BLaER1 treated with 17β-estradiol and CSF1 and Interleukin-3, amounts not matched to agents 10 nM and 100 nM (cell line): ENCODE results near the gene TRPM4.
"Not testable (repeated sequence)": the region's sequence is repeated elsewhere in the genome, so short reads cannot be mapped to it uniquely, and the experiment has no call there.

Experiments
- H3K27ac ChIP-seq, 11 experiments: shearing (Covaris generic); formaldehyde crosslinking; 2 replicates each; pipeline ENCODE4 v1.8.1; 2022
- H3K27me3 ChIP-seq, 11 experiments: shearing (Covaris generic); formaldehyde crosslinking; 2 replicates each; pipeline ENCODE4 v1.8.1; 2022
- H3K36me3 ChIP-seq, 11 experiments: shearing (Covaris generic); formaldehyde crosslinking; 2 replicates each; pipeline ENCODE4 v1.8.1; 2022
- H3K4me1 ChIP-seq, 10 experiments: shearing (Covaris generic); formaldehyde crosslinking; 2 replicates each; pipeline ENCODE4 v1.8.1; 2022
- H3K4me2 ChIP-seq, 11 experiments: shearing (Covaris generic); formaldehyde crosslinking; 2 replicates each; pipeline ENCODE4 v1.8.1; 2022
- H3K4me3 ChIP-seq, 10 experiments: shearing (Covaris generic); formaldehyde crosslinking; 2 replicates each; pipeline ENCODE4 v1.8.1; 2022
- H3K9ac ChIP-seq, 11 experiments: shearing (Covaris generic); formaldehyde crosslinking; 2 replicates each; pipeline ENCODE4 v1.8.1; 2022
- H3K9me3 ChIP-seq, 11 experiments: shearing (Covaris generic); formaldehyde crosslinking; replicated peaks in 1 of 11; 2 replicates each; pipeline ENCODE4 v1.8.1; 2022
- H4K20me1 ChIP-seq, 11 experiments: shearing (Covaris generic); formaldehyde crosslinking; 2 replicates each; pipeline ENCODE4 v1.8.1; 2022
- Cebpa-rat ChIP-seq, 11 experiments: shearing (Covaris generic); IDR thresholded peaks; 2 replicates each; pipeline ENCODE4 v1.8.1; 2022

Gene TRPM4

GRCh38 chr19:49116544-49116943, 41.0 kb upstream of the TRPM4 start:
- Histone ChIP-seq H3K4me3 (no peak overlapping the region), H3K4me2 (peak overlapping the region; percentile 20 to 99 (median 59); a peak in 20 of 22 replicates), H3K36me3 (no peaks in the 10 kb centered on the region), H3K27ac (peak overlapping the region in 5 of 11 experiments; percentile 3 to 53 (median 24); a peak in 6 of 22 replicates), H3K9me3 (no peaks in the 10 kb centered on the region), H3K4me1 (peaks cover 58 to 74% (median 64%) of the 10 kb centered on the region in 10 experiments), H3K27me3 (peaks cover 20 to 23% (median 23%) of the 10 kb centered on the region in 11 experiments), H4K20me1 (peaks cover 0 to 25% (median 10%) of the 10 kb centered on the region in 11 experiments; a peak in 5 of 22 replicates), H3K9ac (no peak overlapping the region)
- TF ChIP-seq Cebpa-rat (IDR thresholded peaks at IDR 0.05), result 0 out of 22 replicates have a peak, but pooled peaks of 1 of the 11 experiments have one; percentile 13

- H3K9me3 ChIP-seq, result no peaks in the 10 kb centered on the region
- H3K9ac ChIP-seq, result peak overlapping the region; percentile 77 to 93 (median 88)
- H3K4me2 ChIP-seq, result peak overlapping the region; percentile 84 to 97 (median 91)
- peaks cover 56 to 64% (median 61%) of the 10 kb centered on the region in 10 experiments for H3K4me1 ChIP-seq
- no peak for TF ChIP-seq Cebpa-rat (IDR thresholded peaks at IDR 0.05)
- H3K4me3 ChIP-seq, result peak overlapping the region; percentile 58 to 77 (median 66)
- peak overlapping the region; percentile 85 to 97 (median 93) for H3K27ac ChIP-seq
- no peaks in the 10 kb centered on the region for H3K36me3 ChIP-seq
- H3K27me3 ChIP-seq, result peaks cover 21 to 37% (median 33%) of the 10 kb centered on the region in 11 experiments
- peaks cover 0 to 25% (median 10%) of the 10 kb centered on the region in 11 experiments; a peak in 5 of 22 replicates for H4K20me1 ChIP-seq
Observed at GRCh38 chr19:49117677-49118564, 39.7 kb upstream of the TRPM4 start.

- H3K4me2 ChIP-seq, result peak within 1 kb of the TSS; percentile 86 to 100 (median 98)
- peaks cover 47 to 56% (median 53%) of the 10 kb centered on the region in 10 experiments for H3K4me1 ChIP-seq
- H3K36me3 ChIP-seq, result no peaks in the 10 kb centered on the region
- H3K27me3 ChIP-seq, result peaks cover 21 to 42% (median 34%) of the 10 kb centered on the region in 11 experiments
- H4K20me1 ChIP-seq, result peaks cover 0 to 25% (median 10%) of the 10 kb centered on the region in 11 experiments; a peak in 5 of 22 replicates
- H3K9ac ChIP-seq, result peak within 1 kb of the TSS; percentile 77 to 93 (median 88)
- H3K4me3 ChIP-seq, result peak within 1 kb of the TSS; percentile 58 to 77 (median 66)
- H3K27ac ChIP-seq, result peak within 1 kb of the TSS; percentile 85 to 97 (median 93)
- no peaks in the 10 kb centered on the region for H3K9me3 ChIP-seq
- TF ChIP-seq Cebpa-rat (IDR thresholded peaks at IDR 0.05), result no peak
Observed at GRCh38 chr19:49118565-49119410, 38.8 kb upstream of the TRPM4 start, which contains the start of gene C19orf73. TSS of gene C19orf73 (minus strand) at chr19:49119143. CDS start at chr19:49119022, 121 bp downstream.

- Histone ChIP-seq H3K4me2 (peak within 1 kb of the TSS; percentile 86 to 100 (median 98)), H3K9ac (peak within 1 kb of the TSS; percentile 77 to 93 (median 88)), H4K20me1 (peaks cover 0 to 25% (median 10%) of the 10 kb centered on the region in 11 experiments; a peak in 5 of 22 replicates), H3K9me3 (no peaks in the 10 kb centered on the region), H3K36me3 (no peaks in the 10 kb centered on the region), H3K4me3 (peak within 1 kb of the TSS; percentile 58 to 77 (median 66)), H3K27me3 (peaks cover 21 to 42% (median 34%) of the 10 kb centered on the region in 11 experiments), H3K27ac (peak within 1 kb of the TSS; percentile 85 to 97 (median 93)), H3K4me1 (peaks cover 45 to 52% (median 49%) of the 10 kb centered on the region in 10 experiments)
- no peak for TF ChIP-seq Cebpa-rat (IDR thresholded peaks at IDR 0.05)
Observed at GRCh38 chr19:49119411-49120324, 37.9 kb upstream of the TRPM4 start, which contains the start of gene PPFIA3. TSS of gene PPFIA3 (plus strand) at chr19:49119544. CDS start at chr19:49127874, 8,330 bp downstream.

GRCh38 chr19:49120325-49120683, 37.3 kb upstream of the TRPM4 start:
- peaks cover 21 to 42% (median 34%) of the 10 kb centered on the region in 11 experiments for H3K27me3 ChIP-seq
- H3K4me3 ChIP-seq, result peak overlapping the region; percentile 58 to 77 (median 66)
- peak overlapping the region; percentile 86 to 100 (median 98) for H3K4me2 ChIP-seq
- no peak for TF ChIP-seq Cebpa-rat (IDR thresholded peaks at IDR 0.05)
- H3K36me3 ChIP-seq, result no peaks in the 10 kb centered on the region
- peak overlapping the region; percentile 60 to 92 (median 82); a peak in 15 of 22 replicates for H3K9ac ChIP-seq
- H3K4me1 ChIP-seq, result peaks cover 39 to 46% (median 43%) of the 10 kb centered on the region in 10 experiments
- peaks cover 0 to 22% (median 10%) of the 10 kb centered on the region in 11 experiments; a peak in 5 of 22 replicates for H4K20me1 ChIP-seq
- H3K9me3 ChIP-seq, result no peaks in the 10 kb centered on the region
- H3K27ac ChIP-seq, result no peak overlapping the region

GRCh38 chr19:49120868-49121267, 36.7 kb upstream of the TRPM4 start:
- Histone ChIP-seq H3K4me1 (peaks cover 34 to 43% (median 39%) of the 10 kb centered on the region in 10 experiments), H3K36me3 (no peaks in the 10 kb centered on the region), H3K4me2 (peak overlapping the region in 9 of 11 experiments; percentile 91 to 100 (median 98); a peak in 11 of 22 replicates), H3K27ac (no peak overlapping the region), H3K9me3 (no peaks in the 10 kb centered on the region), H3K27me3 (peaks cover 21 to 42% (median 34%) of the 10 kb centered on the region in 11 experiments), H3K9ac (no peak overlapping the region), H4K20me1 (peaks cover 0 to 22% (median 10%) of the 10 kb centered on the region in 11 experiments; a peak in 5 of 22 replicates), H3K4me3 (peak overlapping the region in 2 of 10 experiments; percentile 68 to 77; a peak in 4 of 20 replicates)
- TF ChIP-seq Cebpa-rat (IDR thresholded peaks at IDR 0.05), result no peak

- not testable (repeated sequence) for H3K27ac ChIP-seq, H3K4me2 ChIP-seq, H3K9me3 ChIP-seq, H3K9ac ChIP-seq, H3K36me3 ChIP-seq, H3K4me3 ChIP-seq
- H3K4me1 ChIP-seq, result peaks cover 25 to 33% (median 29%) of the 10 kb centered on the region in 10 experiments
- H3K27me3 ChIP-seq, result peaks cover 21 to 42% (median 34%) of the 10 kb centered on the region in 11 experiments
- H4K20me1 ChIP-seq, result peaks cover 0 to 22% (median 10%) of the 10 kb centered on the region in 11 experiments; a peak in 5 of 22 replicates
Observed at GRCh38 chr19:49121841-49122240, 35.8 kb upstream of the TRPM4 start.
